Measurements from ENCODE around the gene RGS12. TPM values are rescaled to one million over a fixed set of nuclear protein-coding genes. Genes with fewer than 3 reads are reported as not detected.

Gene RGS12
- polyA plus RNA-seq, 1 donor (not counting 4 experiments of a cell fraction or from before 2014, with no cell fraction given): 34.0 TPM

GRCh38 chr4:3340700-3341083 is 47.9 kb downstream of the RGS12 start:
- no peaks in the 10 kb centered on the region for H3K4me1 ChIP-seq (ENCODE audit: control insufficient read depth, extremely low read depth, insufficient read depth, low read length)
- no peak overlapping the region for H3K27ac ChIP-seq (ENCODE audit: control insufficient read depth, insufficient read depth, low read length)
- H3K9me1 ChIP-seq (ENCODE audit: control insufficient read depth, extremely low read depth, insufficient read depth, low read length): no peaks in the 10 kb centered on the region
- no peak overlapping the region for H3K4me2 ChIP-seq (ENCODE audit: control insufficient read depth, extremely low read depth, insufficient read depth, low read depth, low read length)
- H3K27me3 ChIP-seq (ENCODE audit: control insufficient read depth, extremely low read depth, insufficient read depth, low read length): no peaks in the 10 kb centered on the region
- H3K9ac ChIP-seq (ENCODE audit: control insufficient read depth, extremely low read depth, insufficient read depth, low read length): no peak overlapping the region
- no peak for FAIRE-seq
- TF ChIP-seq EZH2 (IDR thresholded peaks at IDR 0.05; ENCODE audit: low read length) (no peak), CTCF (optimal IDR thresholded peaks at IDR 0.05 in 1 of 3, IDR thresholded peaks at IDR 0.05 in 1 of 3, conservative IDR thresholded peaks at IDR 0.05 in 1 of 3; ENCODE audit: extremely low read depth in 1 of 3, insufficient read depth in 2 of 3, low read length in 3 of 3) (peak in 2 of 3 experiments; percentile 36 to 54)
- dilution Hi-C loops (cut with MboI; ENCODE audit: extremely low pct_ligation_motif_present, low sequenced_read_pairs): no loop called here
- H3K9me3 ChIP-seq (ENCODE audit: control insufficient read depth, low read depth, low read length): no peaks in the 10 kb centered on the region
- no peaks in the 10 kb centered on the region for H4K20me1 ChIP-seq (ENCODE audit: control insufficient read depth, extremely low read depth, insufficient read depth, low read length)
- DNase-seq (ENCODE audit: low read depth, low spot score): no peak
- no peaks in the 10 kb centered on the region for H3K36me3 ChIP-seq (ENCODE audit: control insufficient read depth in 2 of 2, extremely low read depth in 1 of 2, insufficient read depth in 2 of 2, low read length in 2 of 2)
- no peak overlapping the region for H3K4me3 ChIP-seq (ENCODE audit: control insufficient read depth in 2 of 3, extremely low read depth in 1 of 3, insufficient read depth in 2 of 3, low read depth in 1 of 3, low read length in 3 of 3)
- no peaks in the 10 kb centered on the region for H3K79me2 ChIP-seq (ENCODE audit: control insufficient read depth, insufficient read depth, low read length)
- no peak overlapping the region for H2AFZ ChIP-seq (ENCODE audit: control insufficient read depth, low read length)

- no peak for TF ChIP-seq EZH2 (IDR thresholded peaks at IDR 0.05; ENCODE audit: low read length)
- no peak for TF ChIP-seq CTCF (optimal IDR thresholded peaks at IDR 0.05 in 1 of 3, IDR thresholded peaks at IDR 0.05 in 1 of 3, conservative IDR thresholded peaks at IDR 0.05 in 1 of 3; ENCODE audit: extremely low read depth in 1 of 3, insufficient read depth in 2 of 3, low read length in 3 of 3)
- dilution Hi-C loops (cut with MboI; ENCODE audit: extremely low pct_ligation_motif_present, low sequenced_read_pairs): no loop called here
- H3K4me2 ChIP-seq (ENCODE audit: control insufficient read depth, extremely low read depth, insufficient read depth, low read depth, low read length): no peak overlapping the region
- H3K4me1 ChIP-seq (ENCODE audit: control insufficient read depth, extremely low read depth, insufficient read depth, low read length): peaks cover 3% of the 10 kb centered on the region
- no peak overlapping the region for H2AFZ ChIP-seq (ENCODE audit: control insufficient read depth, low read length)
- H3K4me3 ChIP-seq (ENCODE audit: control insufficient read depth in 2 of 3, extremely low read depth in 1 of 3, insufficient read depth in 2 of 3, low read depth in 1 of 3, low read length in 3 of 3): no peak overlapping the region
- H3K9me1 ChIP-seq (ENCODE audit: control insufficient read depth, extremely low read depth, insufficient read depth, low read length): no peaks in the 10 kb centered on the region
- H3K27ac ChIP-seq (ENCODE audit: control insufficient read depth, insufficient read depth, low read length): no peak overlapping the region
- H3K27me3 ChIP-seq (ENCODE audit: control insufficient read depth, extremely low read depth, insufficient read depth, low read length): no peaks in the 10 kb centered on the region
- no peaks in the 10 kb centered on the region for H4K20me1 ChIP-seq (ENCODE audit: control insufficient read depth, extremely low read depth, insufficient read depth, low read length)
- no peak overlapping the region for H3K9ac ChIP-seq (ENCODE audit: control insufficient read depth, extremely low read depth, insufficient read depth, low read length)
- H3K79me2 ChIP-seq (ENCODE audit: control insufficient read depth, insufficient read depth, low read length): no peaks in the 10 kb centered on the region
- H3K9me3 ChIP-seq (ENCODE audit: control insufficient read depth, low read depth, low read length): no peaks in the 10 kb centered on the region
- no peaks in the 10 kb centered on the region for H3K36me3 ChIP-seq (ENCODE audit: control insufficient read depth in 2 of 2, extremely low read depth in 1 of 2, insufficient read depth in 2 of 2, low read length in 2 of 2)
- FAIRE-seq: no peak
- no peak for DNase-seq (ENCODE audit: low read depth, low spot score)
These were observed 48.9 kb downstream of the RGS12 start for GRCh38 chr4:3341760-3342159.

All from keratinocyte (primary cell).